Erythroblast (primary cell): ENCODE measurements around the gene MAG.

Experiments
- GATA1 ChIP-seq: IDR thresholded peaks from 2 replicates; pipeline ENCODE4 v1.6.1; 2011; ENCODE audit warnings: low read depth, mild to moderate bottlenecking, control low read depth, low read length, moderate library complexity
- POLR2A ChIP-seq: IDR thresholded peaks from 2 replicates; pipeline ENCODE4 v1.6.1; 2011; ENCODE audit warnings: mild to moderate bottlenecking, low read length

DNA sequence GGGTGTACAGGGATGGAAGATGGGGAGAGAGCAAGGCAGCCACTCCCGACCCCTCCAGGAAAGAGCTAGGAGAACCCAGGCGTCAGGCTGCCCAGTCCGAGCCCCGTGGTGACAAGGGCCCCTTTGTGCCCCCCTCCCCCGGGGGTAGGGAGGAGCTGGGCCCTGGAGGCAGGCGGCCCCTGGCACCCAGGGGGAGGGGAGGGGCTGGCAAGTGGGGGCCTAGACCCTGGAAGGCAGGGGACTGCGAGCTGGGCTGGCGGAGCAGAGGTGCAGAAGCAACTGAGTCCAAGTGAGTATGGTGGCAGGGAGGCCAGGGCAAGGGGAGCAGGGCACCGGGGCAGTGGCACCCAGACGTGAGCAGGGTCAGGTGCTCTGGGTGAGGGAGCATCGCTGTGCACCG lies at the start of gene MAG:
- no peak for TF ChIP-seq POLR2A
- no peak for TF ChIP-seq GATA1
